ENCODE data around the gene BAIAP2L2. TPM values are rescaled to one million over a fixed set of nuclear protein-coding genes. Genes with fewer than 3 reads are reported as not detected.

The BAIAP2L2 gene
- total and polyA plus RNA-seq, 2 donors (not counting 3 experiments of a cell fraction or from before 2014, with no cell fraction given), result 0.20 to 0.35 TPM

GRCh38 chr22:38109371-38110001 is 998 bp downstream of the BAIAP2L2 start:
- FAIRE-seq, result no peak
- no TSS peak for BruUV-seq (replicated peaks)
- dilution Hi-C loops (cut with MboI; ENCODE audit: extremely low pct_ligation_motif_present, low sequenced_read_pairs) (no loop called here), intact Hi-C loops (cut with micrococcal nuclease) (no loop called here)
- no peak overlapping the region for H3K4me3 ChIP-seq (replicated peaks in 1 of 3; ENCODE audit: insufficient read depth in 1 of 3, low read depth in 1 of 3, low read length in 3 of 3)
- no peak overlapping the region for H3K4me2 ChIP-seq (ENCODE audit: insufficient read depth, low read length)
- no peaks in the 10 kb centered on the region for H3K36me3 ChIP-seq (ENCODE audit: control insufficient read depth in 2 of 2, extremely low read depth in 1 of 2, insufficient read depth in 2 of 2, low read length in 2 of 2)
- no peak for DNase-seq (ENCODE audit: low read depth, low spot score)
- no peak overlapping the region for H2AFZ ChIP-seq (ENCODE audit: low read depth, low read length)
- ChIA-PET CTCF (interaction anchor here (0.9 to 1.4 kb wide), 4 partner anchors 9 to 92 kb away, joined by 3 to 4 read pairs (median 3); partner anchors contain the start of gene MAFF), POLR2A (no interaction called here)
- no peaks in the 10 kb centered on the region for H3K4me1 ChIP-seq (ENCODE audit: control insufficient read depth, extremely low read depth, insufficient read depth, low read length)
- H3K27me3 ChIP-seq (ENCODE audit: control insufficient read depth in 2 of 2, insufficient read depth in 2 of 2, low read length in 2 of 2), result no peaks in the 10 kb centered on the region
- H3K9me1 ChIP-seq (replicated peaks; ENCODE audit: control insufficient read depth, extremely low read depth, insufficient read depth, low read length), result no peaks in the 10 kb centered on the region
- no peaks in the 10 kb centered on the region for H4K20me1 ChIP-seq (replicated peaks; ENCODE audit: control insufficient read depth, extremely low read depth, insufficient read depth, low read length)
- no peaks in the 10 kb centered on the region for H3K9me3 ChIP-seq (replicated peaks; ENCODE audit: control insufficient read depth, insufficient read depth, low read length)
- no peak overlapping the region for H3K27ac ChIP-seq (ENCODE audit: insufficient read depth, low read depth, low read length)
- H3K9ac ChIP-seq (replicated peaks; ENCODE audit: extremely low read depth, insufficient read depth, low read length), result no peak overlapping the region
- no peaks in the 10 kb centered on the region for H3K79me2 ChIP-seq (ENCODE audit: control insufficient read depth, insufficient read depth, low read length)
- TF ChIP-seq EZH2 (IDR thresholded peaks at IDR 0.05; ENCODE audit: borderline replicate concordance, low read depth, low read length, severe bottlenecking) (no peak), POLR2A (IDR thresholded peaks at IDR 0.05; ENCODE audit: low read depth, low read length) (no peak), MYC (IDR thresholded peaks at IDR 0.05; ENCODE audit: low read depth, low read length) (no peak), MAX (IDR thresholded peaks at IDR 0.05; ENCODE audit: insufficient read depth, insufficient read length) (no peak), CTCF (IDR thresholded peaks at IDR 0.05; ENCODE audit: extremely low read depth in 1 of 2, insufficient read depth in 1 of 2, low read depth in 1 of 2, low read length in 2 of 2) (no peak), JUN (IDR thresholded peaks at IDR 0.05; ENCODE audit: borderline replicate concordance, insufficient read depth, insufficient read length, low read depth) (no peak), FOS (IDR thresholded peaks at IDR 0.05; ENCODE audit: borderline replicate concordance, insufficient read depth, low read length) (no peak), GATA2 (IDR thresholded peaks at IDR 0.05; ENCODE audit: insufficient read depth, insufficient read length, low read depth, low read length) (no peak), POLR2AphosphoS5 (IDR thresholded peaks at IDR 0.05; ENCODE audit: insufficient read depth, low read depth, low read length) (no peak)
